GM18505 (cell line): Measurements from ENCODE around the gene ZNF821.
A peak's percentile ranks its signal among the peaks of the same experiment; 100 is the strongest.

ENCODE experiments used
- ATAC-seq: cut with Tn5 transposase; IDR thresholded peaks from one replicate; pipeline ENCODE4 v1.9.1; 2021; ENCODE audit not compliant: unreplicated experiment
- POLR2A ChIP-seq: IDR thresholded peaks from 4 replicates; pipeline ENCODE4 v1.6.1; 2011; ENCODE audit warnings: borderline replicate concordance; ENCODE audit not compliant: insufficient read depth, insufficient read length; ENCODE audit errors: extremely low read depth

The ZNF821 gene

GRCh38 chr16:71865173-71865863, 18.7 kb downstream of the ZNF821 start:
- ATAC-seq: no peak
- no peak for TF ChIP-seq POLR2A

GRCh38 chr16:71863995-71864394, 20.0 kb downstream of the ZNF821 start:
- ATAC-seq: no peak
- no peak for TF ChIP-seq POLR2A

- no peak for TF ChIP-seq POLR2A
- no peak for ATAC-seq
These were observed 24.0 kb downstream of the ZNF821 start for GRCh38 chr16:71859762-71860521.

DNA sequence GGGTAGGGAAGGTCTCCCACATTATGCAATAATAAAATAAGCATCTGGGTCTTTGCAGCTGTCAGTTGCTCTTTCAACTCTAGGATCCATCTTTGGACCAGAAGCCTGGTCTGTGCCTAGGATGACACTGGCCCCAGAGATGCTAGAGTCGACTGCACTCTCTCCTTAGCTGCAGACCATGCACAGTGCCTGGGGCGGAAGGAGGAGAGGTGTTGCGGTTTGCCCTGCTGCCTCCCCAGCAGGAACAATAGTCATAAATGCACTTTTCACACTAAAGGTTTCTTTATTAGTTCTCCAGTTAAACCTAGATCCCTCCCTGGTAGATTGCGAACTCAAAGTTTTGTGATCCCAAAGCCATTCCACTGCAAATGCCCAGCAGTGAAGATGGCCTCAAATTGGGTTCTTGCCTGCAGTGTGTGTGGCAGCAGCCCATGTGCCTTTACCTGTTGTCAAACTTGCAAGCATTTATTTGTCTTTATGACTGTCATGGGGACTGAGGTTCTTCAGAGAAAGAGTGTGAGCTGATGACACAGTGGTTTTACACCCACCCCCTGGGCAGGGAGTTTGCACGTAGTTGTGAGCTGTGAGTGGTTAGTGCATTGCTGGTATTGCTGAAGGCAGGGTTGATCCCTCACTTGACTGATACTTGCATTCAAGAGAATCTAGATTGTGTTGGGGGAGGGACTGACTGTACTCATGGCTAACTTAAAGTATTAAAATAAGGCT, 27.9 kb downstream of the ZNF821 start:
- no peak for TF ChIP-seq POLR2A
- ATAC-seq: no peak

GRCh38 chr16:71854369-71854948, 29.5 kb downstream of the ZNF821 start:
- ATAC-seq: no peak
- TF ChIP-seq POLR2A: no peak

- TF ChIP-seq POLR2A: no peak
These were observed 30.6 kb downstream of the ZNF821 start for GRCh38 chr16:71853413-71853812.

DNA sequence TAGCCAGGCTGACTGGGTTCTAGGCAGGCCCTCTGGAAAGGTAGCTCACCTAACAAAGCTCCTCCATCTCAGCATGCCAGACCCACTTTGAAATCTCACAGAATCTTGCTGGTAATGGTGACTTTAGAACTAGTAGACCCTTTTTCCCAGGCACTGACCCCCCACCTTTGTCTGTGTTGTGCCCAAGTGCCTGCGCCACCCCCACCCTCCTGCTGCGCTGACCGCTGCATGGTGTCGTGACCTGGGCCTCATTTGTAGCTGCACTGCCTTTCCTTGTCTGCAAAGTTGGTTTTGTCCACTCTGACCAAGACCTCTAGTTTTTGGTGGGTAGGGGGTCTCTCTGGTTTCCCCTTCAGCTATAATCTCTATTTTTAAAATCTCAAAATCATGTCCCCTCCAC, 31.4 kb downstream of the ZNF821 start:
- ATAC-seq: no peak
- TF ChIP-seq POLR2A: no peak

More at GRCh38 chr16:71853413-71853812, 30.6 kb downstream of the ZNF821 start:
- peak; percentile 61 for ATAC-seq

DNA sequence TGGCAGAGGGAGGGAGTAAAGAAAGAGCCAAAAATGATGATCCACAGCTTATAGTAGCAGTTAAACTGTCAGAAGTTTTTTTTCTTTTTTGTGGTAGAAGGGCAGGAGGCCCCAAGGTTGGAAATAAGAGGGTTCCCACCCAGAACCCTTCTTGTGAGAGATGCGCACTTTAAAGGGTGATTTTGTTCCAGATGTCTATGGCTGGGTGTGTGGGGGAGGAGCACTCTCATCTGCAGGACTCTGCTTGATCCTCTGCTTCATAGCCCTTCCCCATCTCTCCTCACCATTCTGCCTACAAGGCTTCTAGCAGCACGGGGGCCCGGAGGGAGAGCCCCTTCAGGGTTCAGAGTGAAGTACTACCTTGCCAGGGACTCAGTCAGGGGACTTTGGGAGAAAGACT, 31.8 kb downstream of the ZNF821 start:
- ATAC-seq: no peak
- TF ChIP-seq POLR2A: no peak

GRCh38 chr16:71851746-71852145, 32.2 kb downstream of the ZNF821 start:
- TF ChIP-seq POLR2A: no peak
- no peak for ATAC-seq

- TF ChIP-seq POLR2A: no peak
- ATAC-seq: no peak
These were observed 35.4 kb downstream of the ZNF821 start for GRCh38 chr16:71848622-71849021.

DNA sequence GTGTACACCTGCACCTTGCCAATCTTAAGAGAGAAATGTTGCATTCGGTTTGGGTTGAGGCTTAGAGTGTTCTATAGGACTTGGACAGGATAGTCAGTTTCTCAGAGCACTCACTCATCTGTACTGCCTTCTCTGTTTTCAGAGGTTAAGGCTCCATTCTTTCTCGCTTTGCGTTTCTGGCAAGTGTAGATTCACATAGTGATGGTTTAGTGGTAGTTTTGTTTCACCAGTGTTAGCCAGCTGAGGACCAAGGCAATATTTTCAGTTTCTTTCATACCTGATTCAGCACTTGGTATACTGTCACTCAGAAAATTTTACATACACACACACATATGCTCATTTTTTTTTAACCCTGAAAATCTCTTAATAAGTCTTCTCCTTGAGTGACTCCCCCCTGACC, 36.9 kb downstream of the ZNF821 start:
- ATAC-seq: no peak
- TF ChIP-seq POLR2A: no peak

DNA sequence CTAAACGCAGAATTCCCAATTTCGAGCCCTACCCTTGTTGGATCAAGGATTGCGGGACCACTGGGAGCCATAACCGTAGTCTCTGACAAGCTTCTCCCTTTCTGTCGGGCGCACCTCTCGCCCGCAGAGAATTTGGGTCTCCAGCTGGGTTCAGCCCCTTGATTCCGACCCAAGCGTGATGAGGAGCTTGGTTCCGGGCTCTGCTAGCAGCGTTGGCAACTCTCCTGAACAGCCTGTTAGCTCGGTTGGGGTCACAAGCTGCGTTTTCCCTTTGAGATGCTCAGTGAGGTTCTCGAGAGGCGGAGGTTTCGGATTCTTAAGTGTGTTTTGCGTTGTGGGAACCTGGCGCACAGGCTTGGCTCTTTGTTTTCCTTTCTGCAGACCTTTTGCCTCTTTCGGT, 37.6 kb downstream of the ZNF821 start:
- TF ChIP-seq POLR2A: no peak
- no peak for ATAC-seq

- peak; percentile 77 for ATAC-seq
- TF ChIP-seq POLR2A: peak; percentile 82
These were observed 38.1 kb downstream of the ZNF821 start, which contains the start of gene ATXN1L for GRCh38 chr16:71845639-71846430. Gene ATXN1L (plus strand): TSS chr16:71845976. CDS start chr16:71849741, 3,765 bp downstream.

DNA sequence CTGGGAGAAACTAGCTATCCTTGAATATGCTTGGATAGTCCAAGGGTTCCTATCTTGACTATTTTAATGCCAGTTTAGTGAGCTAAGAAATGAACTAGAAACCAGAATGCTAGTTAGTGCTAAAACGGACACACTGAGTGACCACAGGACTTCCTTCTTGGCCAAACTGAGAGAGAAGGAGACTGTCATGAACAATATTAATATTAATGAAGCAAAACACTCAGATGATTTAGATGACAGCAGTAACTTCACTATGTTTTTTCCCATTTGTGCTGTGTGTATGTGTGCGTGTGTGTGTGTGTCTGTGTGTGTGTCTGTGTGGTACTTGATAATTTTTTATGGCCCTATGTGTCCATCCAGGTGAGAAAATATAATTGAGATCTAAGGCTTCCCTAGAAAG, 40.4 kb downstream of the ZNF821 start:
- ATAC-seq: no peak
- TF ChIP-seq POLR2A: no peak
